Mononuclear cell (primary cell): Measurements from ENCODE around the gene PLEKHO2. TPM values are rescaled to one million over a fixed set of nuclear protein-coding genes. Genes with fewer than 3 reads are reported as not detected.

Source experiments
- total RNA-seq: library from RNA; depleted of rRNA; stranded (reverse); fragments of >200 nt; gene quantifications from one replicate; pipeline ENCODE4 v1.2.3, GENCODE V29; 2012

PLEKHO2 gene
- total RNA-seq, 1 donor = 68.6 TPM

Other genes starting within 250 kb of the PLEKHO2 start
- gene RBPMS2, start 66.3 kb upstream of the PLEKHO2 start, total RNA-seq = 0.10 TPM
- 0.31 TPM for gene PIF1, start 16.3 kb upstream of the PLEKHO2 start, total RNA-seq
- 11.3 TPM for gene ANKDD1A, start 70.0 kb downstream of the PLEKHO2 start, total RNA-seq
- gene SPG21, start 148.0 kb downstream of the PLEKHO2 start, total RNA-seq = 92.4 TPM
- gene MTFMT, start 187.7 kb downstream of the PLEKHO2 start, total RNA-seq = 7.8 TPM
- 0.10 TPM for gene SLC51B, start 203.5 kb downstream of the PLEKHO2 start, total RNA-seq
- not detected for gene RASL12, start 226.1 kb downstream of the PLEKHO2 start, total RNA-seq
- under 0.01 TPM for gene KBTBD13, start 234.8 kb downstream of the PLEKHO2 start, total RNA-seq